ENCODE measurements around the gene GMDS. TPM values are rescaled to one million over a fixed set of nuclear protein-coding genes. Genes with fewer than 3 reads are reported as not detected.

GMDS gene
- total RNA-seq, 1 experiment from 2014 or later = 27.6 TPM

DNA sequence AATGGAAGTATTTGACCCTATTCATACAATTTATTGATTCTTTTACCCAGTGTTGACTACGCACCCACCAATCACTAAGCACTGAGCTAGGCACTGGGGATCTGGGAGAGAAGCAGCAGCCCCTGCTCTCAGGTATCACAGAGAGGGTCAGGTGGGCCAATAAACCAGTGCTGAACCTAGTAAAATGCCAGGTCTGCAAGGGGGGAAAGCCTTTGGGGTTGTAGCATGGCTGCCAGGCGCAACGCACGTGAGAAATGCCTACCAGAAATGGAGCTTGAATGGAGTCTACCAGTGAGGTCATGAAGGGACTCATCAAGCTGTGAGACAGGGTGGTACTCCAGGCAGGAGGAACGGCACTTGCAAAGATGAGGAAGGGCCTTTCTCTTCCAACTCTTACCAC, 313.6 kb downstream of the GMDS start:
- no peak overlapping the region for H3K18ac ChIP-seq (ENCODE audit: insufficient read length, low read depth, low read length)
- TF ChIP-seq, protein P1, sequence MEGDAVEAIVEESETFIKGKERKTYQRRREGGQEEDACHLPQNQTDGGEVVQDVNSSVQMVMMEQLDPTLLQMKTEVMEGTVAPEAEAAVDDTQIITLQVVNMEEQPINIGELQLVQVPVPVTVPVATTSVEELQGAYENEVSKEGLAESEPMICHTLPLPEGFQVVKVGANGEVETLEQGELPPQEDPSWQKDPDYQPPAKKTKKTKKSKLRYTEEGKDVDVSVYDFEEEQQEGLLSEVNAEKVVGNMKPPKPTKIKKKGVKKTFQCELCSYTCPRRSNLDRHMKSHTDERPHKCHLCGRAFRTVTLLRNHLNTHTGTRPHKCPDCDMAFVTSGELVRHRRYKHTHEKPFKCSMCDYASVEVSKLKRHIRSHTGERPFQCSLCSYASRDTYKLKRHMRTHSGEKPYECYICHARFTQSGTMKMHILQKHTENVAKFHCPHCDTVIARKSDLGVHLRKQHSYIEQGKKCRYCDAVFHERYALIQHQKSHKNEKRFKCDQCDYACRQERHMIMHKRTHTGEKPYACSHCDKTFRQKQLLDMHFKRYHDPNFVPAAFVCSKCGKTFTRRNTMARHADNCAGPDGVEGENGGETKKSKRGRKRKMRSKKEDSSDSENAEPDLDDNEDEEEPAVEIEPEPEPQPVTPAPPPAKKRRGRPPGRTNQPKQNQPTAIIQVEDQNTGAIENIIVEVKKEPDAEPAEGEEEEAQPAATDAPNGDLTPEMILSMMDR (conservative IDR thresholded peaks at IDR 0.05) = no peak
- H3K4ac ChIP-seq (ENCODE audit: low read depth, low read length) = no peak overlapping the region
- no peak overlapping the region for H2AFZ ChIP-seq (ENCODE audit: low read length)
- H4K8ac ChIP-seq (replicated peaks; ENCODE audit: insufficient read length, low read depth, low read length) = no peak overlapping the region
- H3K27me3 ChIP-seq (ENCODE audit: insufficient read depth, low read length) = no peaks in the 10 kb centered on the region
- no peak overlapping the region for H2AK5ac ChIP-seq (ENCODE audit: insufficient read length, low read length)
- H3K56ac ChIP-seq (ENCODE audit: insufficient read length, low read depth, low read length) = no peak overlapping the region
- no CpG with 5 or more reads among the region's 5 CpGs for WGBS (ENCODE audit: extremely low coverage, insufficient read length, low lambda C conversion rate)
- H4K5ac ChIP-seq (ENCODE audit: insufficient read length, low read depth, low read length) = no peak overlapping the region
- no peak for DNase-seq
- no peaks in the 10 kb centered on the region for H3K9me3 ChIP-seq (ENCODE audit: control insufficient read depth, low read depth, low read length)
- H2BK5ac ChIP-seq (ENCODE audit: insufficient read length, low read length) = no peak overlapping the region
- peaks cover 0 to 3% (median 2%) of the 10 kb centered on the region in 3 experiments; a peak in 3 of 7 replicates for H3K36me3 Mint-ChIP-seq (ENCODE audit: insufficient read depth in 1 of 3, low read depth in 3 of 3)
- H3K23ac ChIP-seq (ENCODE audit: insufficient read length, low read depth, low read length) = no peak overlapping the region
- H3K79me1 ChIP-seq (ENCODE audit: insufficient read depth, low read depth, low read length, poor library complexity, severe bottlenecking) = no peaks in the 10 kb centered on the region
- H3K27ac ChIP-seq (ENCODE audit: insufficient read length, low read depth, low read length) = no peak overlapping the region
- no peak overlapping the region for H2BK15ac ChIP-seq (ENCODE audit: low read depth, low read length)
- no peak overlapping the region for H4K91ac ChIP-seq (ENCODE audit: insufficient read length, low read depth, low read length)
- H3K9ac ChIP-seq (ENCODE audit: extremely low read depth, insufficient read length, low read length) = no peak overlapping the region
- H3K4me3 Mint-ChIP-seq = no peak overlapping the region
- no peaks in the 10 kb centered on the region for H4K20me1 ChIP-seq (ENCODE audit: control insufficient read depth, insufficient read depth, insufficient read length)
- H3T11ph ChIP-seq (ENCODE audit: low read length) = no peak overlapping the region
- H3K27ac Mint-ChIP-seq = no peak overlapping the region; a peak in 1 of 7 replicates
- no peaks in the 10 kb centered on the region for H3K23me2 ChIP-seq (ENCODE audit: insufficient read length, low read depth, low read length, poor library complexity, severe bottlenecking)
- H2BK12ac ChIP-seq (ENCODE audit: insufficient read length, low read depth, low read length) = no peak overlapping the region
- H3K27me3 Mint-ChIP-seq (ENCODE audit: low read depth) = no peaks in the 10 kb centered on the region
- no peak overlapping the region for H2BK20ac ChIP-seq (ENCODE audit: low read depth, low read length, poor library complexity, severe bottlenecking)
- H2BK120ac ChIP-seq (ENCODE audit: low read depth, low read length, poor library complexity, severe bottlenecking) = no peak overlapping the region
- H3K4me1 Mint-ChIP-seq = no peaks in the 10 kb centered on the region
- no peaks in the 10 kb centered on the region for H3K4me1 ChIP-seq (ENCODE audit: insufficient read depth, low read length)
- no peak overlapping the region for H3K4me2 ChIP-seq (ENCODE audit: insufficient read depth, insufficient read length, low read length)
- peaks cover 0 to 2% of the 10 kb centered on the region in 2 experiments; a peak in 1 of 5 replicates for H3K9me3 Mint-ChIP-seq
- no peaks in the 10 kb centered on the region for H3K79me2 ChIP-seq (ENCODE audit: insufficient read depth, low read length)
- H3K14ac ChIP-seq (ENCODE audit: insufficient read depth, low read length) = no peak overlapping the region
